ENCODE measurements around the gene PRR15L.
"Not testable (repeated sequence)": the region's sequence is repeated elsewhere in the genome, so short reads cannot be mapped to it uniquely, and the experiment has no call there.

The PRR15L gene

GRCh38 chr17:47988445-47988844 is 30.8 kb upstream of the PRR15L start:
- DNase-seq (ENCODE audit: low read depth, low spot score): not testable (repeated sequence)

DNA sequence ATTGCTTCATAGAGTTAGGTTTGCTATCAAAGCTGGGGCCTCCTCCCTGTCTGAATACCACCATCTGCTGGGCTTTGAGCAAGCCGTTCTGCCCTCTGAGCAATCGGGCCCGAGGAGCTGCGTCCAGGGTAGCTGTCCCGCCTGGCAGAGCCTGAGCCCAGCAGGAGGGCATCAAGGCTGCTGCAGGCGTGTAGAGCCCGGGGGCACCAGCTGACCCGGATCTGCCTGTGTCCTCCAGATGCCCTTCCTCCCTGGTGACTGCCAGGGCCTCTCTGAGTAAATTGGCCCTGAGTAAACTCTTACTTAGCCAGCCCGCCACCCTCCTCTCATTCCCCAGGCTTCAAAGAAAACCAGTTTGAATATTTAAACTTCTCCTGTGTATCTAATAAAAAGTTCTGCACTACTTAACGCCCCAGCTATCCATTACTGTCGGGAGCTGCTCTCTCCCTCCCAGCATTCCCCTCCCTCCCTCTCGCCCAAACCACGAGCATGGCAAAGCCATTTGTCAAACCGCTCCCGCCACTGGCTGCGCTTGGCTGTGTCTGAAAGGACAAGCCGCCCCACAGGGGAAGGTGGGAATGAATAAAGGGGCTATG is 29.7 kb upstream of the PRR15L start:
- no peak for DNase-seq (ENCODE audit: low read depth, low spot score)

DNA sequence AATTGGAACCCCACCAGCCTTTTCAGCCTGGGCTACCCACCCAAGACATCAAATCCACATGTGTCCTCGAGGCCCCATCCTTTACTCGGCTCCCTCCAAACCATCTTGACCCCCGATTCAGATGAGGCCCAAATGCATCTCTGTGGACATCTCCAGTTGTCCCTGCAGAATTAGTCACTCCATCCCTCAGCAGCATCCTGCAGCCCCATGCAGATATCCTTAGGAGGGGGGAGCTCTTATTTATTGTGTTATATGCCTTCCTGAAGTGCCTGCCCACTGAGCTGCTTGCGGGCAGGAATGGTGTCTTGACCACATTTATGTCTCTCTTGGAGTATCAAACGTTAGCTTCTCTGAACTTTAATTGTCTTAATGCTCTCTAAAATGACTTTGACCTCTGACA is 28.8 kb upstream of the PRR15L start:
- DNase-seq (ENCODE audit: low read depth, low spot score): no peak

DNA sequence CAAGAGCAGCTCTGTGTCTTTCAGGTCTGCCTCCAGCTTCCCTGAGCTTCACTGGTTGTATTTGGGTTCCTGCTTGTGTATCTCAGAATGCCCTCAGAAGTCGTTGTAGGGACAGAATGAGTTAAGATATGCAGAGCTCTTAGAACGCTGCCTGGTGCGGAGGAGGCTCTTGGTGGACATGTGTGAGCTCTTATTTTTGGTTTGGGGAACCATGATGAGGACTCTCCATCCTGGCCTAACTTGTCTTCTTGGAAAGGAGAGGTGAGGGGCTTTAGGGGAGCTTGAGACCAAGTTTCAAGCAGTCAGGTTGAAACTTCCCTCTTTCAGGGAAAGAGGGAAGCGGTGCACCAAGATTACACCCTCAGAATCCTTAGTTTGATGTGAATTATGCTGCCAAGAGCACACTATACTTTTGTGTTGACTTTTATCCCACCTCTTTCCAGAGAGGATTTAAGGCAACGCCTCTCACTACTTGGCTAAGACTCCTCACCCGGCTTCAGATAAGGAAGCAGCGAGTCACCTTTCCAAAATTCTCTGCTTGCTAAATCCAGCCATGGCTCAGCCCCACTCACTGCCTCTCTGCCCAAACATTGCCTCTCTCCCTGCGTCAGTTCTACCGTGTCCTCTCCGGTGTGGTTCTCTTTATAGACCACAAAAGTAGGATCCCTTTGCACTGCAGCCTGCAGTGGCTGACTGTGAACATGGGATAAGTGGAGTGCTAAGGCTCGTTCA is 26.0 kb upstream of the PRR15L start:
- DNase-seq (ENCODE audit: low read depth, low spot score): no peak

DNA sequence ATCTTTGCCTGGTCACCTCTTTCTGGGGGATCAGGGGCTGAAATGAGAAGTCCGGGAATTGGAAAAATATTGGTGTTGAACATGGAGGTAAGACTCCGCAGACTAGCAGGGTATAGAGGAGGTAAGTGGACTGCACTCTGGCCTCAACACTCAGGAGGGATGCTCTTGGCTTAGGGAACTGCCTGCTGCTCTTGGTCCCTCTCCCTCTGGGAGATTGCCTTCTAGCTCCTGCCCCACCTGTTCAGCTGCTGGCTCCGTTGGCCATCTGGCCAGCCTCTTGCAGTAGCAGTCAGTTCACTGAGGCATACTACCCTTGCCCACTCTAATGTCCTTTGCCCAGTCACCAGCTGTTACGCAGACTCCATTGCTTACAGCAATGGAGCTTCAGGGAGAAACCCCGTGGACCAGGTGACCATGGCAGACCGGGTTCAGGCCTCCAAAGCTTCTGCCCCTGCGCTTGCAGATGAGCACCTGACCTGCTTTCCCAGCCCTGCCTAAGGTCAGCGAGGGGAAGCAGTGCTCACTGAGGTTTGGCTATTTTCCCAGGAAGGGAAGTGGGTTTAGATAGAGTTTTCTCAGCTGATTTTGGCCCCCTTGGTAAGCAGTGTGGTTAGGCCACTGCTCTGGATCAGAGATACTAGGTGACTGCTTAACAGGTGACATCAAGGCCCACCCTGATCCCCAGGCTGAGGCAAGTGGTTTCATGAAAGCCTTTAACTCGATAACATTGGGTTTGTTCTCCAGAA is 25.1 kb upstream of the PRR15L start:
- DNase-seq (ENCODE audit: low read depth, low spot score): no peak

DNA sequence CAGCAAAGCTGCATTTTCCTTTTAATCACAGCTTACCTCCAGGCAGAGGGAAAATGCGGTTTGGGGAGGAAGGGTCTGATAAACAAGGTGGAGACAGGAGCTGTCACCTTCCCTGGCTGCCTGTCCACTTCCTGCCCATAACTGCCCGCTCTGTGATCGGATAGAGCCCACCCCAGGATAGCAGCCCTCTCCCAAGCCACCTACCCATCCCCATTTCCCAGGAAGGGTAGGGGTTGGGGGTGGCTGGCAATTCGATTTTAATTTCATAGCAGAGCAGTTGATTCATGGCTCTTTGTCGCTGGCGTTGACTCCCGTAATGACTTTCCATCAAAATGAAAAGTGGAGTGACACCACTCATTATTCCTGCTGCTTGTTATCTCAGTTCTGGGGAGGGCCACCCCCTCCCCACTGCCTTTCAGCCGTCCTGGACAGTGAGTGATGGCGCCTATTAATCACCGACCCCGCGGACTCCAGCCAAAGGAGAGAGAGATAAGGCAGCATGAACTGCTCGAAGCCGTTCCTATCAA is 24.5 kb upstream of the PRR15L start:
- no peak for DNase-seq (ENCODE audit: low read depth, low spot score)

GRCh38 chr17:47981462-47981861 is 23.8 kb upstream of the PRR15L start:
- no peak for DNase-seq (ENCODE audit: low read depth, low spot score)

DNA sequence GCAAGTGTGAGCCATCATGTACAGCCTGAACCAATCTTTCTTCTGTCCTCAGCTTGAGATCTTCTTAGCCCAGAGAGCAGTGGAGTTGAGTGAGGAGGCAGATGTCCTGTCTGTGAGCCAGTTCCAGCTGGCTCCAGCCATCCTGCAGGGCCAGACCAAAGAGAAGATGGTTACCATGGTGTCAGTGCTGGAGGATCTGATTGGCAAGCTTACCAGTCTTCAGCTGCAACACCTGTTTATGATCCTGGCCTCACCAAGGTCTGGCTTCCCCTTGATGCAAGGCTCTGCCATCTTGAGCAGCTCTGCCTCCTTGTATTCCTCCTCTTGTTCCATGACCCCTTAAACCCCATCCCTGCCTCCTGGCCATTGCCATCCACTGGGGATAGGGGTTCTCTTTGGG is 22.9 kb upstream of the PRR15L start:
- DNase-seq (ENCODE audit: low read depth, low spot score): no peak

DNA sequence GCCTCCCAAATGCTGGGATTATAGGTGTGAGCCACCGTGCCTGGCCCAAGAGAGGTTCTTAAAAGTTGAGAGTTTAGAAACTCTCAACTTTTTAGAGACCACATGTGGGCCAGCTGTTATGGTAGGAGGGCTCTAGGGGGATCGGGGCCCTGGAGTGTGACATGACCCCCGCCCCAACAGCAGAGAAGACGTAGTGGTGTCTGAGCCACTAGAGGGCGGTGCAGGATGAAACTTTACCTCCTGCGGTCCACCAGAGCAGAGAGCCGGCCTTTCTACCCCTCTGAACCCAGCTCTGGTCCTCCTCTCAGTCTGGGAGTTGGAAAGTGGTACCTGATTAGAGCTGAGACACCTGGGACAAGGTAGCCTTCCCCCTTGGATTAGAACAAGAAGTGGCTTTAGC is 20.6 kb upstream of the PRR15L start:
- no peak for DNase-seq (ENCODE audit: low read depth, low spot score)

DNA sequence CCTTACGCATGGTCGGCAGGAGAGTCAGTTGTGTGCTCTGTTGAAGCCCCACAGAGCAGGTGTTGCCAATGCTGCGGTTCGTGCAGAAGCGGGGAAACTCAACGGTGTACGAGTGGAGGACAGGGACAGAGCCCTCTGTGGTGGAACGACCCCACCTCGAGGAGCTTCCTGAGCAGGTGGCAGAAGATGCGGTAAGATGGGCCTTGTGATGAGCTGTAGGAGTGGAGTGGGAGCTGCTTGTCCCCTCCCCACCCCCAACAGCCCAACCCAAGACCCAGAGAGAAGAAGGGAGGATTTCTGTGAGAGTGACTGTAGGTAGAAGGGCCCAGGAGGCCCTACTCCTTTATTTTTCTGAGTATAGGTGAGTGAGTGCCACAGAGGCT is 18.1 kb upstream of the PRR15L start:
- no peak for DNase-seq (ENCODE audit: low read depth, low spot score)

DNA sequence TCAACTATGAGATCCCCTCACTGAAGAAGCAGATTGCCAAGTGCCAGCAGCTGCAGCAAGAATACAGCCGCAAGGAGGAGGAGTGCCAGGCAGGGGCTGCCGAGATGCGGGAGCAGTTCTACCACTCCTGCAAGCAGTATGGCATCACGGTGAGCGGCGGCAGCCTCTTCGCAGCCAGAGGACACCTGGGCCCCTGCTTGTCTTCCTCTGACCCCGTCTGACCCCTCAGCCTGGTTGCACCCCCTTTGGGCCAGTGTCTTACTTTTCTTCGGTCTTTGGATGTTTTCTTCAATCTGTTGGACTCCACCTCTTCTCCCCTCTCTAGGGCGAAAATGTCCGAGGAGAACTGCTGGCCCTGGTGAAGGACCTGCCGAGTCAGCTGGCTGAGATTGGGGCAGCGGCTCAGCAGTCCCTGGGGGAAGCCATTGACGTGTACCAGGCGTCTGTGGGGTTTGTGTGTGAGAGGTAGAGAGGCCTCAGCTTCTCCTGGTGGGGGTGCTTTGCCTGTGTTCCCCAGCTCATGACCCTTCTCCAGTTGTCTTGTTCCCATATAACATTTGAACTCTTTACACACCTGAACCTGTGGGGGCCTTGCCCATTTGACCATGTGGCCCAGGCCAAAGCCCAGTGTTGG is 17.6 kb upstream of the PRR15L start:
- no peak for DNase-seq (ENCODE audit: low read depth, low spot score)

DNA sequence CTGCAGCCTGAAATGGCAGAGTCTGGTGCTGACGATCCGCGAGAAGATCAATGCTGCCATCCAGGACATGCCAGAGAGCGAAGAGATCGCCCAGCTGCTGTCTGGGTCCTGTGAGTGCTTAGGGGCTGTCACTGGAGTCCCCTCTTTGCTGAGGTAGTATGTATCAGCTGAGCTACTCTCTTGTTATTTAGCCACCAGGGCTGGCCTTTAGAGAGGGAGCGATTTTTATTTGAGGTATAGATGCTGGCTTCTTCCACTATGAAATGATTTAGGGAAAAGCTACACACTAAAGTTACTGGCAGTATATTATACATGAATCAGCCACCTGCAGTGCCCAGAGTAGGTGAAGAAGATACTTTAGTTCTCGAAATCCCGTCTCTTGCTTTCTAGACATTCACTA is 15.9 kb upstream of the PRR15L start:
- no peak for DNase-seq (ENCODE audit: low read depth, low spot score)

- DNase-seq (ENCODE audit: low read depth, low spot score): peak; percentile 99
These were observed 13.2 kb upstream of the PRR15L start, which contains the start of gene CDK5RAP3 for GRCh38 chr17:47970725-47971499. Gene CDK5RAP3 (plus strand): TSS chr17:47971113. CDS start chr17:47971147, 34 bp downstream.

DNA sequence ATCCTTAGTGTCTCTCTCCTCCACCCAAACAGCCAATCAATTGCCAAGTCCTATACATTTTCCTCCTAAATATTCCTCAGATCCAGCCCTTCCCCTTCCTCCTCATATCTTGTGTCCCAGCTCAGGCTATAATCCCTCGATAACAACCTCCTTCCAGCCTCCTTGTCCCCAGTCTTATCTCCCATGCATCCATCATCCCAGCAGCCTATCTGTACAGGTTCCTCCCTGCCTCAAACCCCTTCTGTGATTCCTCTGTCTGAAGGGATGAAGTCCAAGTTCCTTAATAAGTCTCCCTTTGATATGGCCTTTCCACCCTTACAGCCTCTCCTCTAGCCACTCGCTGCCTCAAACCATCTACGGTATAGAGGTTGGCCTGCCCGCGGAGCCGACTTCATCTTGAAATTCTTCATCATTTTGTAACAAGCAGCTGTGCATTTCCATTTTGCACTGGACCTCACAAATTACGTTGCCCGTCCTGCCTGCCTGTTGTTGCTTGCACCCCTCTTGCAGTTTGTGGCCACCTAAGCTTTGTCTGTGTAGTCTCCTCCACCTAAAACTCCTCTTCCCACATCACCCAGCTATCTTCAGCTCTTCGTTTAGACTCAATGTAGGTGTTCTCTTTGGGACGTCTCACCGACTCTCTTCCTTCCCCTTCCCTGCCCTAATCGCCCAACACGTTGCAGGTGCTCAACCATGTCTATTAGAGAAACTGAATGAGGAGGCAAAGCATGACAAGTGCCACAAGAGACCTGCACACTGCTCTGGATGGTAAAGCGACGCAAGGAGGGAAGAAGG is 12.4 kb upstream of the PRR15L start:
- no peak for DNase-seq (ENCODE audit: low read depth, low spot score)

- no peak for DNase-seq (ENCODE audit: low read depth, low spot score)
These were observed 11.2 kb upstream of the PRR15L start for GRCh38 chr17:47968836-47969235.

GRCh38 chr17:47967607-47968252 is 10.0 kb upstream of the PRR15L start:
- no peak for DNase-seq (ENCODE audit: low read depth, low spot score)

GRCh38 chr17:47966079-47966519 is 8.4 kb upstream of the PRR15L start:
- no peak for DNase-seq (ENCODE audit: low read depth, low spot score)

DNA sequence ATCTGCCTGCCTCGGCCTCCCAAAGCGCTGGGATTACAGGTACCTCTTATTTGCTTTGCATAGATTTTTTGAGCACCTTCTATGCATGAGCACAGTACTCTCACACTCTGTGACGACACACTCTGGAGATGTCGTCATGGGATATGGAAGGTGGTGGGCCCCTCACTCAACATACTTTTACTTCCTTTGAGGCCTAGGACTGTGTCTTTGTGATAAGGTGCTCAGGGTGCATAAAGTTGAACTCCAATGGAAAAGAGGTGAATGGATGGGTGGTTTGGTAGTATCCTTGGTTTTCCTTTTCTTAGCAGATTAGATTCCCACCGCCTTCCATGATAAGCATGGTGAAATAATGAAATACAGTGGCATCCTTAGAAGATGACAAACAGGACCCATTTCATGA is 7.2 kb upstream of the PRR15L start:
- DNase-seq (ENCODE audit: low read depth, low spot score): no peak

DNA sequence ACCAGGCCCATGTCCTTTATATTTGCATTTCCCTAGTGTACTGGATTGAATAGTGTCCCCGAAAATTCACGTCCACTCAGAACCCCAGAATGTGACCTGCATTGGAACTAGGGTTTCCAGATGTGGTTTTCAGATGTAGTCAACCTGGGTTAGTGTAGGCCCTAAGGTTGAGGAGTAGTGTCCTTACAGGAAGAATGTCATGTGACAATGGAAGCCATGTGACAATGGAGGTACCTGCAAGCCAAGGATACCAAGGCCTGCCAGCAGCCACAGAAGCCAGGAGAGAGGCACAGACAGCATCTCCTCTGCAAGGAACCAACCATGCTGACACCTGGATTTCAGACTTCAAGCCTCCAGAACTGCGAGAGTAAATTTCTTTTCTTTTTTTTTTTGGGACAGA is 5.2 kb upstream of the PRR15L start:
- no peak for DNase-seq (ENCODE audit: low read depth, low spot score)

DNA sequence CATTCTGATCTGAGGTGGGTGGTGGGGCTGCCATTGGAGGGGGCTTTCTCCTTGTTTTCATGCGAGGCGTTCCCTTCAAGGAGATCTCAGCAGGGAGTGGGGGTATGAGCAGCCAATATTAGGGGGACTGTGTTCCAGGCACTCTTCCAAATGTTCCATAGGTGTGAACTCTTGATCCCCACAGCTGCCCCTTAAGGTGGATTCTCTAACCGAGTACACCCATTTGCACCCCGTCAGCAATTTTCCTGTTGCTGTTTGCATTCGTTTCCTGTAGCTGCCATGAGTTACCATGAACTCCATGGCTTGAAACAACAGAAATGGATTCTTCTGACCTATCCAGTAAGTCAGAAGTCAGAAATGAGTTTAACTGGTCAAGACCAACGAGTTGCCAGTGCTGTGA is 3.7 kb upstream of the PRR15L start:
- DNase-seq (ENCODE audit: low read depth, low spot score): no peak

All from brain pericyte (primary cell).